ENCODE results near the gene FCN2. TPM values are rescaled to one million over a fixed set of nuclear protein-coding genes. Genes with fewer than 3 reads are reported as not detected.
A peak's percentile ranks its signal among the peaks of the same experiment; 100 is the strongest.

The FCN2 gene
- total and polyA plus RNA-seq, 2 of the 4 experiments (the other 2 are of a cell fraction) = not detected

DNA sequence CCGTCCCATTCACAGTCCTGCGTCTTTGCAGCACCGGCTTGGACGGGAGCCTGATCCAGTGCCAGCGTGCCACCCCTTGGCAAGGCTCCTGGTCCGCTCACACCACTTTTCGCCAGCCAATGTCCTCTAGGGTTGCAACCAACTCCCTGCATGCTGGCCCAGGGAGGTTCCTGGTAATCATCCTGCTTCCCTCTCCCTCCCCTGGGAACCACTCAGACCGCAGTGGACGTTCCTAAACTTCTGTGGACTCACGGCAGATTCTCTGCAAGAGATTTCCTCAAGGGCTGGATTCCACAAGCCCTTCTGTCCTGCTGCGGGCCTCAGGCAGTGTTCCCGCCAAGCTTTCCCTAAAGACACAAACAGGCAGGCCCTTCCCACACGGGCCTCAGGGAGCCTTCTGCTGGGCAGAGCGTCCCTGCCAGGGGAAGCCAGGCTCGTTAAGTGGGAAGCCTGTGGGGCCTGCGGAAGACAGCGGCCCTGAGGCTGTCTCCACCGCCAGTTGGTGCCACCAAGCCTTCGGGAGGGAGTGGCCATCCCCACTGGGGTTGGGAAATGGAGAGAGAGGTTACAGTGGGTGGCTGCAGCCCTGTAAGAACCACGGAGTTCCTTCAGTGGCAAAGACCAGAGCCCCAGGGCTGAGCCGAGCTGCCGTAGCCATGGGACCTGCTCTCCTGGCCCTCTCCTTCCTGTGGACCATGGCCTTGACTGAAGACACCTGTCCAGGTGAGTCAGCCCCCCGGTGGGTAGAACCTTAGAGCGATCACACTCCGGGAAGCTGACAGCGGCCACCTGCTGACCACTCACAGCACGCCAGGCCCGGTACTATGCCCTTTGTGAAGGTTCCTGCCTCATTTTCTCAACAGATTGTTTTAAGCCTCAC is 16.4 kb upstream of the FCN2 start:
- TF ChIP-seq SMC3 (IDR thresholded peaks at IDR 0.05; ENCODE audit: low read depth, low read length) (no peak), RAD21 (IDR thresholded peaks at IDR 0.05; ENCODE audit: low read length) (no peak), MAZ (IDR thresholded peaks at IDR 0.05; ENCODE audit: borderline replicate concordance, low read depth, low read length) (no peak), CHD1 (IDR thresholded peaks at IDR 0.05; ENCODE audit: low read depth, low read length) (no peak), MXI1 (IDR thresholded peaks at IDR 0.05; ENCODE audit: borderline replicate concordance, low read depth, low read length) (no peak), RFX5 (IDR thresholded peaks at IDR 0.05; ENCODE audit: low read depth, low read length) (no peak), POLR2A (IDR thresholded peaks at IDR 0.05; ENCODE audit: low read depth, low read length) (no peak), FOS (IDR thresholded peaks at IDR 0.05; ENCODE audit: low read depth, low read length) (no peak), NFE2L2 (IDR thresholded peaks at IDR 0.05; ENCODE audit: low read depth, low read length) (no peak)
- TF ChIP-seq, protein P1, sequence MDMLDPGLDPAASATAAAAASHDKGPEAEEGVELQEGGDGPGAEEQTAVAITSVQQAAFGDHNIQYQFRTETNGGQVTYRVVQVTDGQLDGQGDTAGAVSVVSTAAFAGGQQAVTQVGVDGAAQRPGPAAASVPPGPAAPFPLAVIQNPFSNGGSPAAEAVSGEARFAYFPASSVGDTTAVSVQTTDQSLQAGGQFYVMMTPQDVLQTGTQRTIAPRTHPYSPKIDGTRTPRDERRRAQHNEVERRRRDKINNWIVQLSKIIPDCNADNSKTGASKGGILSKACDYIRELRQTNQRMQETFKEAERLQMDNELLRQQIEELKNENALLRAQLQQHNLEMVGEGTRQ (IDR thresholded peaks at IDR 0.05; ENCODE audit: low read depth, low read length) = no peak
- TF ChIP-seq, protein P2, sequence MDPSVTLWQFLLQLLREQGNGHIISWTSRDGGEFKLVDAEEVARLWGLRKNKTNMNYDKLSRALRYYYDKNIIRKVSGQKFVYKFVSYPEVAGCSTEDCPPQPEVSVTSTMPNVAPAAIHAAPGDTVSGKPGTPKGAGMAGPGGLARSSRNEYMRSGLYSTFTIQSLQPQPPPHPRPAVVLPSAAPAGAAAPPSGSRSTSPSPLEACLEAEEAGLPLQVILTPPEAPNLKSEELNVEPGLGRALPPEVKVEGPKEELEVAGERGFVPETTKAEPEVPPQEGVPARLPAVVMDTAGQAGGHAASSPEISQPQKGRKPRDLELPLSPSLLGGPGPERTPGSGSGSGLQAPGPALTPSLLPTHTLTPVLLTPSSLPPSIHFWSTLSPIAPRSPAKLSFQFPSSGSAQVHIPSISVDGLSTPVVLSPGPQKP (IDR thresholded peaks at IDR 0.05; ENCODE audit: borderline replicate concordance, low read depth, low read length) = no peak
- H3K14ac ChIP-seq (replicated peaks; ENCODE audit: low read depth, low read length) = no peak overlapping the region
- CTCF ChIA-PET = no interaction called here

More for the DNA sequence above, 16.4 kb upstream of the FCN2 start:
- no peak overlapping the region for H4K5ac ChIP-seq (ENCODE audit: low read depth, low read length)
- H3K4me2 ChIP-seq (ENCODE audit: low read depth, low read length) = no peak overlapping the region
- no peak overlapping the region for H4K8ac ChIP-seq (ENCODE audit: low read depth in 2 of 2, low read length in 2 of 2)
- H3K23ac ChIP-seq (ENCODE audit: low read depth, low read length) = no peak overlapping the region
- DNase-seq (no peak), ATAC-seq (ENCODE audit: low read depth) (no peak)
- no peak overlapping the region for H3K56ac ChIP-seq (ENCODE audit: extremely low read depth, insufficient read depth, low read length)
- H3K36me3 ChIP-seq (ENCODE audit: control insufficient read depth, insufficient read depth, low read length) = no peaks in the 10 kb centered on the region
- intact Hi-C loops (cut with micrococcal nuclease) (no loop called here), in situ Hi-C loops (cut with MboI; ENCODE audit: low sequenced_read_pairs) (no loop called here), dilution Hi-C loops (cut with HindIII; ENCODE audit: low sequenced_read_pairs, unreplicated experiment) (no loop called here)
- no peaks in the 10 kb centered on the region for H3K79me1 ChIP-seq (ENCODE audit: low read depth in 1 of 2, low read length in 2 of 2)
- H3K9me1 ChIP-seq (ENCODE audit: insufficient read depth, low read length) = peaks cover 2% of the 10 kb centered on the region; the same call in 1 of the 2 replicates
- H3K4ac ChIP-seq (ENCODE audit: low read depth, low read length) = no peak overlapping the region
- H3K9ac ChIP-seq (ENCODE audit: low read depth, low read length) = no peak overlapping the region
- no peak overlapping the region for H2AK9ac ChIP-seq (replicated peaks; ENCODE audit: low read depth, low read length, poor library complexity)
- WGBS, 2 experiments (ENCODE audit: extremely low coverage in 2 of 2, insufficient read length in 1 of 2) = 67% methylated on average over 7 of the region's 28 CpGs; no CpG with 5 or more reads in 1 of the 2 experiments
- H2AK5ac ChIP-seq (ENCODE audit: low read depth, low read length) = no peak overlapping the region
- BruUV-seq (replicated peaks) = no TSS peak
- H3K27me3 ChIP-seq (ENCODE audit: control insufficient read depth, insufficient read depth, low read length) = peaks cover 4% of the 10 kb centered on the region; the same call in 1 of the 2 replicates
- H3K18ac ChIP-seq (ENCODE audit: low read depth, low read length) = no peak overlapping the region
- H2BK15ac ChIP-seq (ENCODE audit: low read depth, low read length) = no peak overlapping the region
- no peak overlapping the region for H3K27ac ChIP-seq (ENCODE audit: insufficient read depth, low read length)
- peak overlapping the region; percentile 2 for H2AFZ ChIP-seq (replicated peaks; ENCODE audit: low read length, poor library complexity)
- H4K20me1 ChIP-seq (ENCODE audit: insufficient read depth, low read length) = no peaks in the 10 kb centered on the region
- H4K91ac ChIP-seq (ENCODE audit: insufficient read depth, low read depth, low read length) = no peak overlapping the region
- no peak overlapping the region for H2BK20ac ChIP-seq (ENCODE audit: low read depth, low read length)
- H3K4me1 ChIP-seq (ENCODE audit: control insufficient read depth, insufficient read depth, low read length) = no peaks in the 10 kb centered on the region; the same call in 1 of the 2 replicates
- no peak overlapping the region for H2BK5ac ChIP-seq (ENCODE audit: low read depth, low read length, poor library complexity, severe bottlenecking)
- POLR2A ChIA-PET (ENCODE audit: unreplicated experiment) = no interaction called here
- H3K9me3 ChIP-seq (ENCODE audit: control insufficient read depth, insufficient read depth, low read length) = peaks cover 4% of the 10 kb centered on the region
- H2BK120ac ChIP-seq (ENCODE audit: low read depth, low read length) = no peak overlapping the region
- no peak overlapping the region for H3K4me3 ChIP-seq (ENCODE audit: insufficient read depth, low read depth, low read length)

Measured in IMR-90 (cell line).